GM12878 (cell line): Measurements from ENCODE around the gene FAM234B. TPM values are rescaled to one million over a fixed set of nuclear protein-coding genes. Genes with fewer than 3 reads are reported as not detected.

Source experiments
- ATAC-seq: fragments of 200-7000 bp; cut with Tn5 transposase; 3 replicates; pipeline ENCODE4 v1.9.1; 2020; ENCODE audit warnings: mild to moderate bottlenecking, moderate library complexity
- BruUV-seq: library from RNA; stranded (reverse); fragments of 400-500 nt; replicated peaks from 2 replicates; lab custom pipeline; 2021; lab: Mats Ljungman, UMichigan
- CTCF ChIA-PET: fragments of 300-600 bp; sonication (Branson Sonifier 250); formaldehyde crosslinking; extraction: SDS; loops from one replicate; lab custom pipeline; 2021; ENCODE audit warnings: inconsistent platforms; lab: Yijun Ruan, JAX
- POLR2A ChIA-PET: fragments of 350-600 bp; formaldehyde crosslinking; extraction: SDS; loops from one replicate; lab custom pipeline; 2021; ENCODE audit warnings: inconsistent platforms; lab: Charles Lee
- RAD21 ChIA-PET: fragments of 300-600 bp; sonication (Branson Sonifier 250); formaldehyde crosslinking; loops from one replicate; lab custom pipeline; 2023; ENCODE audit warnings: antibody characterized with exemption; ENCODE audit not compliant: unreplicated experiment; lab: Charles Lee
- SMC1A ChIA-PET: fragments of 300-600 bp; sonication (Branson Sonifier 250); formaldehyde crosslinking; loops from one replicate; lab custom pipeline; 2023; ENCODE audit not compliant: unreplicated experiment, uncharacterized antibody; lab: Charles Lee
- DNase-seq: peaks from one replicate; pipeline ENCODE4 v3.0.0-alpha.2; 2011; ENCODE audit warnings: low read depth, low spot score
- FAIRE-seq: peaks from 3 replicates; lab custom pipeline; 2011; peaks lifted over from hg19 to GRCh38; lab: Jason Lieb, UNC
- H2AFZ ChIP-seq: 2 replicates; pipeline ENCODE4 v1.6.0; 2011; ENCODE audit warnings: low read depth, low read length, control low read depth; ENCODE audit not compliant: control insufficient read depth
- H3K27ac ChIP-seq: 2 replicates; pipeline ENCODE4 v1.5.1; 2011; ENCODE audit warnings: control low read depth; ENCODE audit not compliant: control insufficient read depth, insufficient read depth
- H3K27me3 ChIP-seq, 2 experiments: replicated peaks in 1 of 2; 2 replicates each; pipeline versions ENCODE4 v1.6.0 to v1.6.1; 2011; ENCODE audit warnings: low read length in 1 of 2; ENCODE audit not compliant: control insufficient read depth in 2 of 2, insufficient read depth in 2 of 2
- H3K36me3 ChIP-seq, 2 experiments: 2 replicates each; pipeline ENCODE4 v1.5.1; 2011; ENCODE audit warnings: low read length in 1 of 2; ENCODE audit not compliant: control insufficient read depth in 2 of 2, insufficient read depth in 2 of 2
- H3K4me1 ChIP-seq: 2 replicates; pipeline ENCODE4 v1.6.1; 2011; ENCODE audit warnings: mild to moderate bottlenecking, low read length, moderate library complexity, mixed read lengths; ENCODE audit not compliant: control insufficient read depth, insufficient read depth
- H3K4me2 ChIP-seq: 2 replicates; pipeline ENCODE4 v1.6.0; 2011; ENCODE audit warnings: control low read depth; ENCODE audit not compliant: control insufficient read depth, insufficient read depth
- H3K4me3 ChIP-seq: fragments of 200-600 bp; sonication (generic); 2 replicates; pipeline ENCODE4 v1.5.1; 2016
- H3K79me2 ChIP-seq: 2 replicates; pipeline ENCODE4 v1.6.0; 2011; ENCODE audit warnings: low read length; ENCODE audit not compliant: control insufficient read depth, insufficient read depth
- H3K9ac ChIP-seq: 2 replicates; pipeline ENCODE4 v1.8.0; 2011; ENCODE audit warnings: low read length, control low read depth, mixed read lengths; ENCODE audit not compliant: control insufficient read depth, insufficient read depth
- H3K9me3 ChIP-seq: replicated peaks from 3 replicates; pipeline ENCODE4 v1.5.1; 2011; ENCODE audit warnings: mild to moderate bottlenecking, low read length; ENCODE audit not compliant: control insufficient read depth, insufficient read depth
- H4K20me1 ChIP-seq: 2 replicates; pipeline ENCODE4 v1.6.0; 2011; ENCODE audit not compliant: control insufficient read depth, insufficient read depth
- ASH2L ChIP-seq: fragments of 300-600, 200-600 bp; sonication (generic); IDR thresholded peaks from 2 replicates; pipeline ENCODE4 v1.6.1; 2017; ENCODE audit warnings: low read depth, mild to moderate bottlenecking, borderline replicate concordance
- ATF7 ChIP-seq: fragments of 450-650 bp; IDR thresholded peaks from 2 replicates; pipeline ENCODE4 v1.6.1; 2016; ENCODE audit warnings: low read depth, mild to moderate bottlenecking
- CBX3 ChIP-seq: fragments of 200-600 bp; sonication (generic); IDR thresholded peaks from 2 replicates; pipeline ENCODE4 v1.6.1; 2016; ENCODE audit warnings: low read depth, borderline replicate concordance
- HCFC1 ChIP-seq: fragments of 150-350 bp; IDR thresholded peaks from 2 replicates; pipeline ENCODE4 v1.6.1; 2014; ENCODE audit warnings: low read length
- IRF5 ChIP-seq: fragments of 450-650 bp; IDR thresholded peaks from 2 replicates; pipeline ENCODE4 v1.6.1; 2017; ENCODE audit warnings: borderline replicate concordance
- KDM1A ChIP-seq: fragments of 200-600 bp; sonication (generic); IDR thresholded peaks from 2 replicates; pipeline ENCODE4 v1.6.1; 2016; ENCODE audit warnings: borderline replicate concordance
- MTA2 ChIP-seq: fragments of 450-650 bp; IDR thresholded peaks from 2 replicates; pipeline ENCODE4 v1.6.1; 2016; ENCODE audit warnings: low read depth, mild to moderate bottlenecking, moderate library complexity
- NFYB ChIP-seq: IDR thresholded peaks from 2 replicates; pipeline ENCODE4 v1.6.1; 2011; ENCODE audit warnings: low read depth, mild to moderate bottlenecking, low read length, improper control_type of control experiment, moderate library complexity; ENCODE audit not compliant: insufficient read depth
- PAX8 ChIP-seq: fragments of 450-650 bp; IDR thresholded peaks from 2 replicates; pipeline ENCODE4 v1.6.1; 2017; ENCODE audit warnings: mild to moderate bottlenecking, moderate library complexity
- PML ChIP-seq: IDR thresholded peaks from 2 replicates; pipeline ENCODE4 v1.6.1; 2012; ENCODE audit warnings: low read length, inconsistent platforms
- RAD21 ChIP-seq: IDR thresholded peaks from 2 replicates; pipeline ENCODE4 v1.6.1; 2011; ENCODE audit warnings: mild to moderate bottlenecking, low read depth, low read length, moderate library complexity; ENCODE audit not compliant: insufficient read depth
- SKIL ChIP-seq: fragments of 450-650 bp; IDR thresholded peaks from 2 replicates; pipeline ENCODE4 v1.6.1; 2017; ENCODE audit warnings: mild to moderate bottlenecking, low read depth, inconsistent platforms; ENCODE audit not compliant: poor library complexity, severe bottlenecking
- SMAD5 ChIP-seq: IDR thresholded peaks from 2 replicates; pipeline ENCODE4 v1.6.1; 2016; ENCODE audit warnings: antibody characterized with exemption, low read depth
- SREBF1 ChIP-seq: IDR thresholded peaks from 2 replicates; pipeline ENCODE4 v1.6.1; 2012; ENCODE audit warnings: mild to moderate bottlenecking, low read length
- STAT1 ChIP-seq: fragments of 450-650 bp; conservative IDR thresholded peaks from 2 replicates; pipeline ENCODE4 v1.6.1; 2014; ENCODE audit warnings: antibody characterized with exemption, mild to moderate bottlenecking
- ZNF207 ChIP-seq: fragments of 450-650 bp; IDR thresholded peaks from 2 replicates; pipeline ENCODE4 v1.6.1; 2014; ENCODE audit warnings: antibody characterized with exemption, mild to moderate bottlenecking, borderline replicate concordance
- ZNF217 ChIP-seq: fragments of 450-650 bp; IDR thresholded peaks from 2 replicates; pipeline ENCODE4 v1.6.1; 2017; ENCODE audit warnings: antibody characterized with exemption, mild to moderate bottlenecking
- ZNF384 ChIP-seq: IDR thresholded peaks from 2 replicates; pipeline ENCODE4 v1.6.1; 2012; ENCODE audit warnings: low read depth, mild to moderate bottlenecking, low read length, improper control_type of control experiment, borderline replicate concordance
- ZZZ3 ChIP-seq: IDR thresholded peaks from 2 replicates; pipeline ENCODE4 v1.6.1; 2011; ENCODE audit warnings: low read depth; ENCODE audit not compliant: control insufficient read depth, insufficient read length
- WGBS: methylation state at CpG from one replicate; pipeline ENCODE4 v1.1.6; 2016; ENCODE audit warnings: low lambda C conversion rate; ENCODE audit not compliant: insufficient replicate concordance, insufficient coverage; ENCODE audit errors: missing lambda C conversion rate; 5-methylcytosine and 5-hydroxymethylcytosine counted together
- in situ Hi-C: fragments of 300-500 bp; cut with MboI; formaldehyde crosslinking; loops from 9 replicates; pipeline ENCODE4 v1.14.3; 2018; ENCODE audit warnings: mixed read lengths
- intact Hi-C: fragments of 100-400 bp; cut with micrococcal nuclease; formaldehyde crosslinking; loops from one replicate; pipeline ENCODE4 v1.14.2; 2022; ENCODE audit not compliant: unreplicated experiment
- polyA plus RNA-seq, 11 experiments: library from polyadenylated mRNA; depleted of rRNA in 4 of 11; unstranded in 6 of 11; stranded (reverse) in 5 of 11; fragments of >200 nt; fragmentation: Nextera tagmentation in 4 of 11; fragmentation: Illumina TruSeq in 1 of 11; extraction: Ambion mirVana in 4 of 11; extraction: Trizol in 1 of 11; gene quantifications; 1 replicate in 1 of 11; 2 replicates in 10 of 11; pipeline versions ENCODE4 v1.2.1 to v1.2.3, GENCODE V29; 2011 to 2016; ENCODE audit warnings: inconsistent platforms in 2 of 11, missing spikeins in 2 of 11, low read depth in 1 of 11
- total RNA-seq, 4 experiments: library from RNA; depleted of rRNA in 3 of 4; stranded (reverse); fragments of >200 nt in 3 of 4; fragmentation: Illumina TruSeq in 1 of 4; extraction: Trizol in 1 of 4; gene quantifications; 2 replicates each; pipeline versions ENCODE4 v1.2.1 to v1.2.3, GENCODE V29; 2013 to 2021

FAM234B gene
- total and polyA plus RNA-seq, 10 of the 15 experiments (the other 5 are each of a cell fraction or from before 2014, with no cell fraction given), result 0.09 to 2.8 (median 0.18) TPM

- TF ChIP-seq ATF7 (no peak), KDM1A (no peak), SREBF1 (no peak), MTA2 (no peak), ZNF207 (no peak), RAD21 (no peak), PAX8 (no peak), SMAD5 (no peak)
Measured at GRCh38 chr12:13121568-13121967, 77.4 kb downstream of the FAM234B start (continued).

GRCh38 chr12:13124656-13125505 lies 80.7 kb downstream of the FAM234B start:
- no peaks in the 10 kb centered on the region for H3K4me1 ChIP-seq
- no peaks in the 10 kb centered on the region for H3K79me2 ChIP-seq
- intact Hi-C loops (no loop called here), in situ Hi-C loops (no loop called here)
- ChIA-PET POLR2A (no interaction called here), CTCF (no interaction called here), RAD21 (no interaction called here), SMC1A (interaction anchor here (0.5 kb wide), 1 partner anchor 338 kb away, joined by 3 read pairs; no protein-coding TSS in a partner anchor)
- no peak overlapping the region for H3K4me3 ChIP-seq
- FAIRE-seq (no peak), DNase-seq (no peak), ATAC-seq (no peak)
- no peak overlapping the region for H3K9ac ChIP-seq
- no peak overlapping the region for H2AFZ ChIP-seq
- H3K36me3 ChIP-seq, result no peaks in the 10 kb centered on the region
- H4K20me1 ChIP-seq, result no peaks in the 10 kb centered on the region; the same call in 1 of the 2 replicates
- no TSS peak for BruUV-seq
- peaks cover 0 to 7% of the 10 kb centered on the region in 2 experiments; a peak in 2 of 4 replicates for H3K27me3 ChIP-seq
- no peak overlapping the region for H3K27ac ChIP-seq
- H3K9me3 ChIP-seq, result no peaks in the 10 kb centered on the region
- WGBS, result 35% methylated on average over 8 of the region's 8 CpGs
- no peak overlapping the region for H3K4me2 ChIP-seq
- TF ChIP-seq NFYB (no peak), HCFC1 (no peak), STAT1 (no peak), PML (no peak), SKIL (no peak), CBX3 (no peak), ZNF217 (no peak), ASH2L (no peak), ZZZ3 (no peak), ZNF384 (no peak), IRF5 (no peak)
- TF ChIP-seq, all 136 proteins: peak for 0
